GM12878 (cell line): ENCODE results near the gene ENTPD6. TPM values are rescaled to one million over a fixed set of nuclear protein-coding genes. Genes with fewer than 3 reads are reported as not detected.

Experiments
- ATAC-seq: fragments of 200-7000 bp; cut with Tn5 transposase; 3 replicates; pipeline ENCODE4 v1.9.1; 2020; ENCODE audit warnings: mild to moderate bottlenecking, moderate library complexity
- BruUV-seq: library from RNA; stranded (reverse); fragments of 400-500 nt; replicated peaks from 2 replicates; lab custom pipeline; 2021; lab: Mats Ljungman, UMichigan
- CTCF ChIA-PET: fragments of 300-600 bp; sonication (Branson Sonifier 250); formaldehyde crosslinking; extraction: SDS; loops from one replicate; lab custom pipeline; 2021; ENCODE audit warnings: inconsistent platforms; lab: Yijun Ruan, JAX
- POLR2A ChIA-PET: fragments of 350-600 bp; formaldehyde crosslinking; extraction: SDS; loops from one replicate; lab custom pipeline; 2021; ENCODE audit warnings: inconsistent platforms; lab: Charles Lee
- RAD21 ChIA-PET: fragments of 300-600 bp; sonication (Branson Sonifier 250); formaldehyde crosslinking; loops from one replicate; lab custom pipeline; 2023; ENCODE audit warnings: antibody characterized with exemption; ENCODE audit not compliant: unreplicated experiment; lab: Charles Lee
- SMC1A ChIA-PET: fragments of 300-600 bp; sonication (Branson Sonifier 250); formaldehyde crosslinking; loops from one replicate; lab custom pipeline; 2023; ENCODE audit not compliant: unreplicated experiment, uncharacterized antibody; lab: Charles Lee
- DNase-seq: peaks from one replicate; pipeline ENCODE4 v3.0.0-alpha.2; 2011; ENCODE audit warnings: low read depth, low spot score
- FAIRE-seq: peaks from 3 replicates; lab custom pipeline; 2011; peaks lifted over from hg19 to GRCh38; lab: Jason Lieb, UNC
- H2AFZ ChIP-seq: 2 replicates; pipeline ENCODE4 v1.6.0; 2011; ENCODE audit warnings: low read depth, low read length, control low read depth; ENCODE audit not compliant: control insufficient read depth
- H3K27ac ChIP-seq: 2 replicates; pipeline ENCODE4 v1.5.1; 2011; ENCODE audit warnings: control low read depth; ENCODE audit not compliant: control insufficient read depth, insufficient read depth
- H3K27me3 ChIP-seq, 2 experiments: replicated peaks in 1 of 2; 2 replicates each; pipeline versions ENCODE4 v1.6.0 to v1.6.1; 2011; ENCODE audit warnings: low read length in 1 of 2; ENCODE audit not compliant: control insufficient read depth in 2 of 2, insufficient read depth in 2 of 2
- H3K36me3 ChIP-seq, 2 experiments: 2 replicates each; pipeline ENCODE4 v1.5.1; 2011; ENCODE audit warnings: low read length in 1 of 2; ENCODE audit not compliant: control insufficient read depth in 2 of 2, insufficient read depth in 2 of 2
- H3K4me1 ChIP-seq: 2 replicates; pipeline ENCODE4 v1.6.1; 2011; ENCODE audit warnings: mild to moderate bottlenecking, low read length, moderate library complexity, mixed read lengths; ENCODE audit not compliant: control insufficient read depth, insufficient read depth
- H3K4me2 ChIP-seq: 2 replicates; pipeline ENCODE4 v1.6.0; 2011; ENCODE audit warnings: control low read depth; ENCODE audit not compliant: control insufficient read depth, insufficient read depth
- H3K4me3 ChIP-seq: fragments of 200-600 bp; sonication (generic); 2 replicates; pipeline ENCODE4 v1.5.1; 2016
- H3K79me2 ChIP-seq: 2 replicates; pipeline ENCODE4 v1.6.0; 2011; ENCODE audit warnings: low read length; ENCODE audit not compliant: control insufficient read depth, insufficient read depth
- H3K9ac ChIP-seq: 2 replicates; pipeline ENCODE4 v1.8.0; 2011; ENCODE audit warnings: low read length, control low read depth, mixed read lengths; ENCODE audit not compliant: control insufficient read depth, insufficient read depth
- H3K9me3 ChIP-seq: replicated peaks from 3 replicates; pipeline ENCODE4 v1.5.1; 2011; ENCODE audit warnings: mild to moderate bottlenecking, low read length; ENCODE audit not compliant: control insufficient read depth, insufficient read depth
- H4K20me1 ChIP-seq: 2 replicates; pipeline ENCODE4 v1.6.0; 2011; ENCODE audit not compliant: control insufficient read depth, insufficient read depth
- FOXM1 ChIP-seq: IDR thresholded peaks from 2 replicates; pipeline ENCODE4 v1.6.1; 2012; ENCODE audit warnings: low read depth, mild to moderate bottlenecking, inconsistent platforms, low read length, moderate library complexity
- LARP7 ChIP-seq: fragments of 450-650 bp; IDR thresholded peaks from 2 replicates; pipeline ENCODE4 v1.6.1; 2017; ENCODE audit warnings: mild to moderate bottlenecking
- MTA2 ChIP-seq: fragments of 450-650 bp; IDR thresholded peaks from 2 replicates; pipeline ENCODE4 v1.6.1; 2016; ENCODE audit warnings: low read depth, mild to moderate bottlenecking, moderate library complexity
- RB1 ChIP-seq: fragments of 450-650 bp; formaldehyde crosslinking; IDR thresholded peaks from 2 replicates; pipeline ENCODE4 v1.6.1; 2017; ENCODE audit warnings: mild to moderate bottlenecking, borderline replicate concordance
- SREBF1 ChIP-seq: IDR thresholded peaks from 2 replicates; pipeline ENCODE4 v1.6.1; 2012; ENCODE audit warnings: mild to moderate bottlenecking, low read length
- TBL1XR1 ChIP-seq: IDR thresholded peaks from 2 replicates; pipeline ENCODE4 v1.6.1; 2012; ENCODE audit warnings: low read depth, low read length, improper control_type of control experiment
- WGBS: methylation state at CpG from one replicate; pipeline ENCODE4 v1.1.6; 2016; ENCODE audit warnings: low lambda C conversion rate; ENCODE audit not compliant: insufficient replicate concordance, insufficient coverage; ENCODE audit errors: missing lambda C conversion rate; 5-methylcytosine and 5-hydroxymethylcytosine counted together
- in situ Hi-C: fragments of 300-500 bp; cut with MboI; formaldehyde crosslinking; loops from 9 replicates; pipeline ENCODE4 v1.14.3; 2018; ENCODE audit warnings: mixed read lengths
- intact Hi-C: fragments of 100-400 bp; cut with micrococcal nuclease; formaldehyde crosslinking; loops from one replicate; pipeline ENCODE4 v1.14.2; 2022; ENCODE audit not compliant: unreplicated experiment
- polyA plus RNA-seq, 11 experiments: library from polyadenylated mRNA; depleted of rRNA in 4 of 11; unstranded in 6 of 11; stranded (reverse) in 5 of 11; fragments of >200 nt; fragmentation: Nextera tagmentation in 4 of 11; fragmentation: Illumina TruSeq in 1 of 11; extraction: Ambion mirVana in 4 of 11; extraction: Trizol in 1 of 11; gene quantifications; 1 replicate in 1 of 11; 2 replicates in 10 of 11; pipeline versions ENCODE4 v1.2.1 to v1.2.3, GENCODE V29; 2011 to 2016; ENCODE audit warnings: inconsistent platforms in 2 of 11, missing spikeins in 2 of 11, low read depth in 1 of 11
- total RNA-seq, 4 experiments: library from RNA; depleted of rRNA in 3 of 4; stranded (reverse); fragments of >200 nt in 3 of 4; fragmentation: Illumina TruSeq in 1 of 4; extraction: Trizol in 1 of 4; gene quantifications; 2 replicates each; pipeline versions ENCODE4 v1.2.1 to v1.2.3, GENCODE V29; 2013 to 2021

ENTPD6 gene
- total and polyA plus RNA-seq, 10 of the 15 experiments (the other 5 are each of a cell fraction or from before 2014, with no cell fraction given): 0.53 to 45.4 (median 31.1) TPM

DNA sequence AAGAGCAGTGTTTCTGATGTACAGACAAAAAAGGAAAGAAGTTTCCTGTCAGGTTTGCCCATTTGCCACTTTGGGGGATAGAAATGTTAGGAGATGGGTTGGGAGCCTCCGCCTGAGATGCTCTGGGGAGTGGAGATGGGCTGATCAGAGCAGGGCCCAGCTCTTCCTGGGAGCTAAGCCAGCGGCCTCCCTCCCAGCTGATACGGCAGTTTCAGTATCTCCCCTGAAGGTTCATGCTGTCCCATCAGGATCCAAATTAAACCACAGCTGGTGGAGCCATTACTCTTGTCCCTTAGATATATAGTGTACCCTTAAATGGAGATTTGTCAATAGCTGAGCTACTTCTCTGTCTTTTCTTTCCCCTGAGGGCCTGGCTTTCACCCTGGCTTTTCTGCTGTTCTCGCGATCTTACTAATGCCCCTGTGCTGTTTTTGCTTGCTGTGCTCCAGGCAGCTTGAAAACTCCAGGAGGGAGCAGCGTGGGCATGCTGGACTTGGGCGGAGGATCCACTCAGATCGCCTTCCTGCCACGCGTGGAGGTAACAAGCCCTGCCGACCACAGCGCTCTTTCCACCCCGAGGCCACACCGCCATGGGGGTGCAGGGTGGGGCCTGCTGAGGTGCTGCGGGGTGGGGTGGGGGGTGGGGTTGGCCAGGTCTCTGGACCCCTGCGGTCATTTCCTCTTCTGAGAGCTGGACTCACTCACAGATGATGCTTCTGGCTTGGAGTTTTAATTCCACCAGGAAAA, 20.9 kb downstream of the ENTPD6 start:
- no peaks in the 10 kb centered on the region for H3K79me2 ChIP-seq
- no peaks in the 10 kb centered on the region for H3K4me1 ChIP-seq
- peaks cover 8 to 10% of the 10 kb centered on the region in 2 experiments; a peak in 3 of 4 replicates for H3K36me3 ChIP-seq
- in situ Hi-C loops (no loop called here), intact Hi-C loops (no loop called here)
- BruUV-seq: no TSS peak
- no peak for DNase-seq
- H2AFZ ChIP-seq: no peak overlapping the region
- no peak overlapping the region for H3K4me2 ChIP-seq
- H3K9me3 ChIP-seq: no peaks in the 10 kb centered on the region
- no peak overlapping the region for H3K4me3 ChIP-seq
- ChIA-PET SMC1A (no interaction called here), CTCF (no interaction called here), RAD21 (no interaction called here), POLR2A (no interaction called here)
- TF ChIP-seq TBL1XR1 (no peak), RB1 (no peak), MTA2 (no peak), LARP7 (no peak)
- no peaks in the 10 kb centered on the region for H3K27me3 ChIP-seq
- ATAC-seq: no peak
- WGBS: over 99% methylated on average over 16 of the region's 16 CpGs
- no peaks in the 10 kb centered on the region for H4K20me1 ChIP-seq
- H3K9ac ChIP-seq: no peak overlapping the region
- H3K27ac ChIP-seq: no peak overlapping the region
- FAIRE-seq: no peak

DNA sequence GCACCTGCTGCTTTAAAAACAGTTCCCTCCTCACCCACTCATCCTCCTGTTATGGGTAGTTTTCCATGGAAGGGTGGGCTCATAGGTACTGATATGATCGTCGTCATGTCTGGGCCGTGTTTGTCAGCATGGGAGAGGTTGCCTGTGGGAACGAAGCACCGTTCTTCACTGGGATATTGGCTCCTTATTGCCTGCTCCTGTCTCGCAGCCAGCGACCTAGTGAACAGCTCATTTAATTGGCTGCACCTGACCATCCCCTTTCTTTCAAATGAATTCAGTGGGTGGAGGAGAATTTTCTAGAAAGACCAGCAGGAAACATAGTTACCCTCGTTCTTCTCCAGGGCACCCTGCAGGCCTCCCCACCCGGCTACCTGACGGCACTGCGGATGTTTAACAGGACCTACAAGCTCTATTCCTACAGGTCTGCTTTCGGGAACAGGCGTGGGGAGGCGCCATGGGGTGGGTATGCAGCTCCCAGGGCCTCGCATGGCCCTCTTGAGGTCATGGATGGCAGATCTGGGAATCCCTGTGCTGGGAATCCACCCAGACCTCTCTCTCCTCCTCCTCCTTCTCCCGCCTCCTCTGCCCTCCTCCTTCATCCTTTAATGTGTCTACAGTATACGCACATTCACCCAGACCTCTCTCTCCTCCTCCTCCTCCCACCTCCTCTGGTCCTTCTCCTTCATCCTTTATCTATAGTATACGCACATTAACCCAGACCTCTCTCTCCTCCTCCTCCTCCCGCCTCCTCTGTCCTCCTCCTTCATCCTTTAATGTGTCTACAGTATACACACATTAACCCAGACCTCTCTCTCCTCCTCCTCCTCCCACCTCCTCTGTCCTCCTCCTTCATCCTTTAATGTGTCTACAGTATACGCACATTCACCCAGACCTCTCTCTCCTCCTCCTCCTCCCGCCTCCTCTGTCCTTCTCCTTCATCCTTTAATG, 21.9 kb downstream of the ENTPD6 start:
- H2AFZ ChIP-seq: no peak overlapping the region
- no TSS peak for BruUV-seq
- DNase-seq (no peak), FAIRE-seq (no peak), ATAC-seq (no peak)
- no peak overlapping the region for H3K4me3 ChIP-seq
- no peaks in the 10 kb centered on the region for H3K27me3 ChIP-seq
- 91% methylated on average over 21 of the region's 21 CpGs for WGBS
- no peak overlapping the region for H3K4me2 ChIP-seq
- H3K79me2 ChIP-seq: no peaks in the 10 kb centered on the region
- no peaks in the 10 kb centered on the region for H4K20me1 ChIP-seq
- H3K9ac ChIP-seq: no peak overlapping the region
- no peaks in the 10 kb centered on the region for H3K4me1 ChIP-seq
- SMC1A ChIA-PET: no interaction called here
- TF ChIP-seq SREBF1 (no peak), FOXM1 (no peak)
- POLR2A ChIA-PET: no interaction called here
- H3K27ac ChIP-seq: no peak overlapping the region
- RAD21 ChIA-PET: no interaction called here
- intact Hi-C loops (no loop called here), in situ Hi-C loops (no loop called here)
- CTCF ChIA-PET: no interaction called here
- H3K9me3 ChIP-seq: no peaks in the 10 kb centered on the region
- peaks cover 3 to 6% of the 10 kb centered on the region in 2 experiments; a peak in 3 of 4 replicates for H3K36me3 ChIP-seq
